Hematopoietic multipotent progenitor cell treated with erythropoietin and hydrocortisone succinate and interleukin-3 and kit ligand, for 6 days (in vitro differentiated cells): Measurements from ENCODE around the gene OSBPL10.
"Not testable (repeated sequence)": the region's sequence is repeated elsewhere in the genome, so short reads cannot be mapped to it uniquely, and the experiment has no call there.

Experiments used
- DNase-seq: peaks from one replicate; pipeline ENCODE4 v3.0.0-alpha.2; 2015

Gene OSBPL10

GRCh38 chr3:31882895-31883294 lies 98.2 kb downstream of the OSBPL10 start:
- DNase-seq = no peak

- no peak for DNase-seq
Measured at GRCh38 chr3:31882431-31882830, 98.6 kb downstream of the OSBPL10 start.

- DNase-seq = no peak
Measured at GRCh38 chr3:31880482-31881078, 100.5 kb downstream of the OSBPL10 start.

GRCh38 chr3:31880020-31880419 lies 101.0 kb downstream of the OSBPL10 start:
- peak; percentile 55 for DNase-seq

- no peak for DNase-seq
Measured at GRCh38 chr3:31879365-31879764, 101.7 kb downstream of the OSBPL10 start.

DNA sequence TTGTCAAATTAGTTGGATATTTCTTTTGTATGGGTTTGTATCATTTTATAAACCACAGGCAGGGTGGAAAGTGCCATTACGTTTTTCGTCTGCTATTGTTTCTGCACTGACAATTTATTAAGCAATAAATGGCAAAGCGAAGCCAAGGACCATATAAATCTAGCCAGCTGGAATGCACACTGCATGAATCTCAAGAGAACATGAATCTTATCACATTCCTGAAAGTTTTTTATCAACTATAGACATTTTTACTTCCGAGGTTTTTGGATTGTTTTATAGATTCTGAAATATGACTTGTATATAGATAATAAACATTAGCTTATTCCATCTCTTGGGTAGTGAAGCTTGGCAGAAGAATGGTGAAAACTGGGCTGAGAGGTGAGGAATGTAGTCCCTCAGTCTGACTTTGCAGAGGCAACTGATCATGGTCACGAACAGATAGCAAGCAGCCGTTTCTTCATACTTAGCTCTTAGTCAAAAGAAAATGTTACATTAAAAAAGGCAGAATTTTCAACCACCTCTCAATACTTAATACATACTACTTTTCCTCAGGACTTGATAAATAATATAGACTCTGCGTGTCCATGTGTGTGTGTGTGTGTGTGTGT lies 102.7 kb downstream of the OSBPL10 start:
- DNase-seq = no peak

DNA sequence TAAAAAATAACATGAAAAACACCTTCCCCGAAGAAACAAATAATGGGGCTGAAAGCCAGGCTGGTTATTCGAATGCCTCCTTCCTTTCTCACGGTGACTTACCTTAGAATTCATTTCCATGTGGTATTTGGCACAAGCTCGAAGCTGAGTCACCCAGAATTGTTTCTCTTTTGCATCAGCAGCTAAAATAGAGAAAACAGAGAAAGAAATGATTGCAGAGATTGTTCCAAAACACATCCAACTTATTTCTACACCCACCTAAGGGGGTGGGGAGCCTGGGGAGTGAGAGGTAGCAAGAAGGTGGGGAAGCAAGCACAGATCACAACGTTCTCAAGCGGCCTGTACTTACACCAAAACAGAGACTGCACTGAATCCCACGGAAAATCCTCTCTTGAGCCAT lies 104.7 kb downstream of the OSBPL10 start:
- DNase-seq = no peak

DNA sequence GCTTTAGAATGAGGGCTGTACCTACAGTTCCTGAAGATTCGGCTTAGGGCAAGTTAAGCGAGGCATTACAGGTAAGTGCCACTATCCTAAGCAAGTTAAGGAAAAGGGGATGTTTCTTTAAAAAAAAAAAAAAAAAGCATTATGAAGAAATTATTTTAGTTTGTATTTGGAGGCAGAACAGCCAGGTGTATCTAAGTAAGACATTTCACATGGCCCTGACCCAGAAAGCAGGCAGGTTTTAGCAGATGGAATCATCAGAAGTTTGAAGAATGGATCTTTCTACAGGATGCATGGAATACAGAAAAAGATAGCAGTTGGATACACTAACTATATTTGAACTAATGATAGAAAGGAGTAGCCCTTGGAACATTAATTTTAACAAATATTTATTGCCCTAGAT lies 105.6 kb downstream of the OSBPL10 start:
- no peak for DNase-seq

- DNase-seq = no peak
Measured at GRCh38 chr3:31873254-31873820, 107.7 kb downstream of the OSBPL10 start.

DNA sequence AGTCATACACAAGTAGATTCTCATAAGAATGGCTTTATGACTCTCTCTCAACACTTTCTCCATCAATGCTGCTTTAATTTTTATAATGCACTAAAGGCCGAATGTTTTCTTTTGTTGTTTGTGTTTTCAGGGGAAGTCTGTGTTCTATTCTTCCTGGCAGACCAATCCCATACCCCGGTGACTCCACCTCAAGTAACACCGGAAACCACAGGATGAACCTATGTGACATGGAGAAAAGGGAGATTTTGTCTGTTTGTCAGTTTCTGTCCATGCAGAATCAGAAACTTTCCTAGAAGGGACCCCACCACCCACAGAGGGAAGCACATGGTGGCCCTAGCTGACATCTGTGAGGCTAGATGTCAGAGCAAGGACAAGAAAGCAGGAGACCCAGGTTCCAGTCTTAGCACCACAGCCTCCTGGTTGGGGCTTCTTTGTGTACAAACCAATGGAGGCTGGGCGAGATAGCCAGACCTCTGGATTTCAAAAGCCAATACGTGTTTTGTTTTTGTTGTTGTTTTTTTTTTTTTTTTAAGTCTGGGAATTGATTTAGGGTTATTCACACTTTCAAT lies 109.0 kb downstream of the OSBPL10 start:
- no peak for DNase-seq

- not testable (repeated sequence) for DNase-seq
Measured at GRCh38 chr3:31870111-31870510, 111.0 kb downstream of the OSBPL10 start.

DNA sequence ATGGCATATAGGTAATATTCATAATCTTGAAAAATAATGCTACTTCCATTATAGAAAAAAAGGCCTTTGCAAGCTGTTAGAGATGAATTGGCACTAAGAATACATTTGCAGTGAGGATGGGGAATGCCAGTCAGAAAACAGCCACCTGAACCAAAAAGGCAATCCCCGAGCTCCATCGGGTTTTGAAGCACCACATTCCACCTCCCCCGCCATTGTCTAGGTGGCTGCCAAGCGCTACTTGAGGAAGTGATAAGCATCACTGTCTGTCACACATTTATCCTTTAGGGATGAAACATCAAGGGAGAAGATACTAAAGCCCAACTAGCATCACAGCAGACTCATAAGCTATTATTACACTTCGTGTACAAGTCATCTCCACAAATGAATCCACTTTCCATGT lies 112.8 kb downstream of the OSBPL10 start:
- no peak for DNase-seq

- no peak for DNase-seq
Measured at GRCh38 chr3:31862666-31863279, 118.3 kb downstream of the OSBPL10 start.

DNA sequence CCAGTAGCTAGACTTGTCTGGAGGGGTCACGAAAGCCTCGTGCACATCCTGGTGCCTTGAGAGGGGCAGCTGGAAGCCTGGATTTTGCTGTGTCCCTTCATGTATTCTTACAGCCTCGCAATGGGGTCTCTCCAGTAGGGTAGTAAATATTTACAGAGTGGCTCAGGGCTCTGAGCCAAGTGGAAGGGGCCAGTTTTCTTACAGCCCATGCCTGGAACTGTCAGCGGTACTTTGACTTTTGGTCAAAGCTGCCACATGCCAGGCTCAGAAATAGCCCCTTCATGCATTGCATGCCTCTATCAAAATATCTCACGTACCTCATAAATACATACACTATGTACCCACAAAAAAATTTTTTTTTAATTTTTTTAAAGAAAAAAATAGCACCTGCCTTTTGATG lies 119.2 kb downstream of the OSBPL10 start:
- DNase-seq = no peak

DNA sequence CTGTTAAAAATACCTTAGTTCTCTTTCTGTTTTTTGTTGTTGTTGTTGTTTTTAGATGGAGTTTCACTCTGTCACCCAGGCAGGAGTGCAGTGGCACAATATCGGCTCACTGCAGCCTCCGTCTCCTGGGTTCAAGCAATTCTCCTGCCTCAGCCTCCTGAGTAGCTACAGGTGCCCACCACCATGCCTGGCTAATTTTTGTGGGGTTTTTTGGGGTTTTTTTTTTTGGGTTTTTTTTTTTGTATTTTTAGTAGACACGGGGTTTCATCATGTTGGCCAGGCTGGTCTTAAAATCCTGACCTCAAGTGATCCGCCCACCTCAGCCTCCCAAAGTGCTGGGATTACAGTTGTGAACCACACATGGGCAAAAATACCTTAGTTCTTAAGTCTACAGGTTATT lies 120.4 kb downstream of the OSBPL10 start:
- DNase-seq = not testable (repeated sequence)

- DNase-seq = no peak
Measured at GRCh38 chr3:31859245-31859644, 121.8 kb downstream of the OSBPL10 start.

- DNase-seq = no peak
Measured at GRCh38 chr3:31858439-31858838, 122.6 kb downstream of the OSBPL10 start.

- DNase-seq = no peak
Measured at GRCh38 chr3:31853580-31853979, 127.5 kb downstream of the OSBPL10 start.

DNA sequence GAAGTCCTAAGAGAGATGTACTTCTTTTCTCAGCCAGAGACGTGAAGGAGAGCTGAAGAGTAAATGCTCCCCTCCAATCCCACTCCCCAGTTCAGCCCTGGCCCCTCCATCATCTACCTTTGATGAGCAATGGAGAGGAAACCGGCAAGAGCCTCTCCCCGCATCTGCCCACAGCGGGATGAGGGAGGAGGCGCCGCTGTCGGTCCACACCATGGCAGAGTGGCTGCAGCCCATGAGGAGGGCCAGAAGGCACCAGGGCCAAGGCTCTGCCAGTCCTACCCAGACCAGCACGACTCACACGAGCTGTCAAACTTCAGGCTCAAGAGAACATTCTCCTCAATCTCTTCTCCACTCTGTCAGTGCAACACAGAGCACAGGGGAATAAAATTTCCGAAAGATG lies 129.8 kb downstream of the OSBPL10 start:
- DNase-seq = no peak

- DNase-seq = peak; percentile 15
Measured at GRCh38 chr3:31848911-31849310, 132.2 kb downstream of the OSBPL10 start.

- DNase-seq = no peak
Measured at GRCh38 chr3:31848163-31848818, 132.8 kb downstream of the OSBPL10 start.

GRCh38 chr3:31847760-31848159 lies 133.3 kb downstream of the OSBPL10 start:
- DNase-seq = no peak

DNA sequence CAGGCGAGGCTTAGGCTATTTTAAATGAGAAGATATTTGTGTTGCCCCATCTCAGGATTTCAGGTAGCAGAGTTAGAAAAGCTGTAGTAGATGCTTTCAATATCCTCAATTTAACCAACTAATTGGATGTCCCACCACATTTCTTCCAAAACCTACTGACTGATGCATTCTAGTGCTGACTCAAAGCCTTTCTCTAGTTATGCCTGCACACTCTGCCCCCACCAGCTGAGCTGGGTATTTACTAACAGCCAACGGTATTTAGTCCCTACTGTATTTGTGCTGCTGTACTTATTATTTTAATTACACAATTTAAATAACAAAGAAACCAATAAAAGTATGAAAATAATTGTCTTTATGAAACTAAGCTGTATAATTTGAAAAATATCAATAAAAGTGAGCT lies 139.5 kb downstream of the OSBPL10 start:
- no peak for DNase-seq
